GM18505 (cell line): ENCODE data around the gene HSPA4L.

Experiments used
- ATAC-seq: cut with Tn5 transposase; IDR thresholded peaks from one replicate; pipeline ENCODE4 v1.9.1; 2021; ENCODE audit not compliant: unreplicated experiment
- POLR2A ChIP-seq: IDR thresholded peaks from 4 replicates; pipeline ENCODE4 v1.6.1; 2011; ENCODE audit warnings: borderline replicate concordance; ENCODE audit not compliant: insufficient read depth, insufficient read length; ENCODE audit errors: extremely low read depth

Gene HSPA4L

GRCh38 chr4:127809173-127809800 is 27.2 kb downstream of the HSPA4L start:
- TF ChIP-seq POLR2A: no peak
- ATAC-seq: no peak

GRCh38 chr4:127810551-127810950 is 28.4 kb downstream of the HSPA4L start:
- TF ChIP-seq POLR2A: no peak
- no peak for ATAC-seq

DNA sequence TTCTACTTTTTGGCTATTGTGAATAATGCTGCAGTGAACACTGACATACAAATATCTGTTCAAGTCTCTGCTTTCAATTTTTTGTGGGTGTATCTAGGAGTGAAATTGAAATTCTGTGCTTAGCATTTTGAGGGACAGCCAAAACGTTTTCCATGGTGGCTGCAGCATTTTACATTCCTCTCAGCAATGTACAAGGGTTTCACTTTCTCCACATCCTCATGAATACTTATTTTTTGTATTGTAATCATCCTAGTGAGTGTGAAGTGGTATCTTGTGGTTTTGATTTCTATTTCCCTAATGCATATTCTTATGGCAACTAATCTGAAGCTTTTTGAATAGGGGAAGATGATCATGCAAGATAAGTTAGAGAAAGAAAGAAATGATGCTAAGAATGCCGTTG is 40.3 kb downstream of the HSPA4L start:
- no peak for TF ChIP-seq POLR2A
- no peak for ATAC-seq

GRCh38 chr4:127828121-127828520 is 46.0 kb downstream of the HSPA4L start:
- no peak for ATAC-seq
- no peak for TF ChIP-seq POLR2A

DNA sequence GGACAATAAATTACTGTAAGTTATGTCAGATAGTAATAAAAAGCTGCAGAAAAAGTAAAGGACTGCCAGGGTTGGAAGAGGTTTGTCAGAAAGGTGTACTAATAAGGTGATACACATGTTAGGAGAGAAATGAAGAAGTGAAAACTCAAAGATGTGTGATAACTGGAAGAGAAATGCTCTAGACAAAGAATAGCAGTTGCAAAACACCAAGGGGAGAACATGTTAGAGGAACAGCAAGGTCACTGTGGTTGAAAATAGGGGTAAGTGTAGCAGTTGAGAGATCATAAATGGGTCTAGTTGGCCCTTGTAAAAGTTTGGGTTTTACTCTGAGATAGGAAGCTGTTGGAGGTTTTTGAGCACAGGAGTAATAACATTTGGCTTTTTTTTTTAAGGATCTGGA is 46.9 kb downstream of the HSPA4L start:
- TF ChIP-seq POLR2A: no peak
- peak; percentile 88 for ATAC-seq

DNA sequence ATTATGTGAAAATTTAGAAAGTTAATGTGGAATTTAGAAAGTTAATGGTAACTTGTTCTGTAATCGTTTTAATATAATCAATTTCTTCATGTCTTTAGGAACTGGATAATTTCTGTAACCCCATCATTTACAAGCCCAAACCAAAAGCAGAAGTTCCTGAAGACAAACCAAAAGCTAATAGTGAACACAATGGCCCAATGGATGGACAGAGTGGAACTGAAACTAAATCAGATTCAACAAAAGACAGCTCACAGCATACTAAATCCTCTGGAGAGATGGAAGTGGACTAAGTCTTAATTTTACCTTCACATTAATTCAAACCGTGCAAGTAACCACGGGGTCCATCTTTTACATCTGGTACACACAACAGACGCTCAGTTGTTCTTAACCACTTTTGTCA is 50.5 kb downstream of the HSPA4L start:
- TF ChIP-seq POLR2A: no peak
- ATAC-seq: peak; percentile 60

GRCh38 chr4:127843704-127844600 is 61.8 kb downstream of the HSPA4L start:
- ATAC-seq: no peak
- no peak for TF ChIP-seq POLR2A

DNA sequence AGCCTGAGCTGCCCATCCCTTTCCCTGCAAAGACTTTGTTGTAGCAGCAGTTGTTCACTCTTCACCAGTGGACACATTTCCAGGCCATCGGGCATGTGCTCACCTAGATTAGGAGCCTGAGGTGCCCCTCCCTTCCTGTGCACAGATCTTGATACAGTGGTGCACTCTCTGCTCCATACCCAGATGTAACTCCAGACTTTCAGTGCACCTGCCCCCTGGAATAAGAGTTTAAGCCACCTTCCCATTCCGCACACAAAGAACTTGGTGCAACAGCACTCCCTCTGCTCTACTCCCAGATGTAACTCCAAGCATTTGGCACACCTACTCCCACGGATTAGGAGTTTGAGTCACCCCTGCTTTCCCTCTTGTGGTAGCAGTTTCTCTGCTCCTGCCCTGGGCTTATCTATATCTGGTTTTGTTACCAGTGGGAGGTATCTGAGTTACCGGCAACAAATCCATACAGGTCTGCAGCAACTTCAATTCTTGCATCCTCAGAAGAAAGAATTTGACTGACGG is 62.5 kb downstream of the HSPA4L start:
- no peak for ATAC-seq
- TF ChIP-seq POLR2A: no peak

DNA sequence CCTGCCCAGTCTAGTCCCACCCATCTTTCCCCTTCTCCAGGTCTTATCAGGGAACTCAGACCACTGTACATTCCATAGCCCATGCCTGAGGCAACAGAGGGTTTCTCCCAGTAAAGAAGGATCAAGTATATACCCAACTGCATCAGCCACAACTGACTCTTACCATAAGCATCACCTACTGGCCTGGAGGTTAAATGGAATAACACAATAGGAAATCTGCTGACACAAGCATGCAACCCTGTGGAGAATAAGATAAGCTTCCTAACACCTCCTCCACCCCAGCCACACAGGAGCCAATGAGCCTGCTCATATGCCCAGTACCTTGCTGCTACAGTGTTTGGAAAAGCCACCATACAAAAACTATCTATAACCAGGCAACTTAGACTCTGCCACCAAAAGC is 63.9 kb downstream of the HSPA4L start:
- no peak for ATAC-seq

GRCh38 chr4:127846765-127847164 is 64.6 kb downstream of the HSPA4L start:
- TF ChIP-seq POLR2A: no peak
- ATAC-seq: no peak

More for the DNA sequence above, 63.9 kb downstream of the HSPA4L start:
- TF ChIP-seq POLR2A: no peak

GRCh38 chr4:127849505-127850234 is 67.5 kb downstream of the HSPA4L start:
- TF ChIP-seq POLR2A: no peak
- ATAC-seq: no peak

- no peak for ATAC-seq
- TF ChIP-seq POLR2A: no peak
These were observed 70.5 kb downstream of the HSPA4L start for GRCh38 chr4:127852661-127853060.

DNA sequence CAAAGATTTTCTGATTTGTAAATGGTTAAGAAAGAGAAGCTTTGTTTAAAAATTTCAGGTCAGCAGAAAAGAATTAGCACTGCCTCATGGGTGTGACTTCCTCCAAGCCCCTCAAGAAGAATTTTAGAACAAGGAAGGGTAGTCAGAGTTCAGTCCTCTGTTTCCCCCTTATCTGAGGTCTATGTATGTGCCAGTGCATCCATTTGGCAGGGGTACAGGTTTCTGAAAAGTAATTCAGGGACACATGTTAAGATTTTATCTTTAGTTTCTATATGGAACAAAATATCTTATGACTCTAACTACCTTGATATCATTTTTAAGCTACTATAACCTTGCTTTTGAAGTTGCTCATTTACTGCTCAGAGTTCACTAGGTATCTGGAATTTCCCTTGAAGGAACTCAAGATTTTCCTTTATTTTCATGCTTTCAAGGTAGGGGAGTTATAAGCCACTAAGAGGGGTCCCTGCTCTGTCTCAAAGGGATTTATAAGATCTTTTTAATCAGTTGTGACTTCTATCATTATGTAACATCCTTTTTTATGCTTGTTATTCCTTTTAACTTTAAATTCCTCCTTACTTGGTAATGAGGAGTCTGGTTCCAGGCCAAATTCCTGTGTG is 74.2 kb downstream of the HSPA4L start:
- ATAC-seq: no peak
- TF ChIP-seq POLR2A: no peak
